Tibial artery (tissue), 4 donors: ENCODE data around the gene TBC1D10A.
A peak's percentile ranks its signal among the peaks of the same experiment; 100 is the strongest.

ENCODE experiments used
- DNase-seq, 2 donors: peaks; one replicate each; pipeline ENCODE4 v3.0.0-alpha.2; 2019
- H3K27ac ChIP-seq, 2 donors: fragments of 200-600 bp; sonication (generic) in 1 of 2; 1 replicate in 1 of 2; 2 replicates in 1 of 2; pipeline ENCODE4 v1.5.1; 2018 to 2019; ENCODE audit warnings: mild to moderate bottlenecking in 1 of 2
- H3K27me3 ChIP-seq, 2 donors: fragments of 200-600 bp; sonication (generic) in 1 of 2; one replicate each; pipeline versions ENCODE4 v1.5.1 to v1.6.0; 2016 to 2019
- H3K36me3 ChIP-seq, 3 donors: fragments of 200-600 bp; sonication (generic) in 2 of 3; one replicate each; pipeline ENCODE4 v1.5.1; 2016 to 2019; ENCODE audit warnings: mild to moderate bottlenecking in 2 of 3
- H3K4me1 ChIP-seq, 4 donors: fragments of 200-600 bp; sonication (generic) in 2 of 4; 1 replicate in 3 of 4; 2 replicates in 1 of 4; pipeline ENCODE4 v1.5.1; 2016 to 2019
- H3K4me3 ChIP-seq, 2 donors: fragments of 200-600 bp; sonication (generic) in 1 of 2; 1 replicate in 1 of 2; 2 replicates in 1 of 2; pipeline ENCODE4 v1.5.1; 2018 to 2019; ENCODE audit warnings: mild to moderate bottlenecking in 2 of 2
- H3K9me3 ChIP-seq, 3 donors: fragments of 200-600 bp; sonication (generic) in 1 of 3; one replicate each; pipeline ENCODE4 v1.5.1; 2016 to 2019
- CTCF ChIP-seq, 2 experiments: fragments of 200-600 bp in 1 of 2; fragments of 450-650 bp in 1 of 2; IDR thresholded peaks; one replicate each; pipeline ENCODE4 v1.5.1; 2017 to 2019; ENCODE audit warnings: antibody characterized with exemption in 2 of 2, mild to moderate bottlenecking in 1 of 2, moderate library complexity in 1 of 2
- intact Hi-C: fragments of 100-400 bp; cut with DNase I; formaldehyde crosslinking; loops from one replicate; pipeline ENCODE4 v1.15.0; 2023; ENCODE audit warnings: low total_unique reads

Gene TBC1D10A

GRCh38 chr22:30332551-30332950 lies 5.8 kb upstream of the TBC1D10A start:
- no peak overlapping the region for H3K27ac ChIP-seq
- DNase-seq = no peak
- no peak overlapping the region for H3K4me3 ChIP-seq
- H3K36me3 ChIP-seq = peaks cover 55 to 72% (median 72%) of the 10 kb centered on the region in 3 donors
- no peaks in the 10 kb centered on the region for H3K9me3 ChIP-seq
- TF ChIP-seq CTCF (IDR thresholded peaks at IDR 0.05) = no peak
- no peaks in the 10 kb centered on the region for H3K27me3 ChIP-seq
- intact Hi-C loops = no loop called here
- peaks cover 0 to 6% (median under 1%) of the 10 kb centered on the region in 4 donors for H3K4me1 ChIP-seq

- Histone ChIP-seq H3K27ac (no peak overlapping the region), H3K4me3 (no peak overlapping the region), H3K4me1 (peaks cover 0 to 35% (median 30%) of the 10 kb centered on the region in 4 donors), H3K9me3 (no peaks in the 10 kb centered on the region), H3K36me3 (peaks cover 15 to 32% (median 32%) of the 10 kb centered on the region in 3 donors), H3K27me3 (no peaks in the 10 kb centered on the region)
- no peak for TF ChIP-seq CTCF (IDR thresholded peaks at IDR 0.05)
- DNase-seq = no peak
- intact Hi-C loops = no loop called here
Observed at GRCh38 chr22:30328466-30329049, 1.8 kb upstream of the TBC1D10A start.

- H3K27me3 ChIP-seq = no peaks in the 10 kb centered on the region
- no peaks in the 10 kb centered on the region for H3K9me3 ChIP-seq
- intact Hi-C loops = loop anchor here (2.0 kb wide), 1 partner anchor 39 kb away; the partner anchor contains the start of gene CASTOR1
- TF ChIP-seq CTCF (IDR thresholded peaks at IDR 0.05) = no peak
- H3K36me3 ChIP-seq = peaks cover 8 to 25% (median 25%) of the 10 kb centered on the region in 3 donors
- peaks cover 0 to 40% (median 34%) of the 10 kb centered on the region in 4 donors for H3K4me1 ChIP-seq
- no peak overlapping the region for H3K4me3 ChIP-seq
- DNase-seq = no peak
- H3K27ac ChIP-seq = peak overlapping the region in 1 of 2 donors; percentile 76
Observed at GRCh38 chr22:30327864-30328345, 1.2 kb upstream of the TBC1D10A start.

- peak; percentile 37 to 76 for DNase-seq
- Histone ChIP-seq H3K4me3 (peak overlapping the region; percentile 72 to 99), H3K4me1 (peaks cover 0 to 54% (median 46%) of the 10 kb centered on the region in 4 donors), H3K27ac (peak overlapping the region; percentile 84 to 92), H3K9me3 (no peaks in the 10 kb centered on the region), H3K36me3 (peaks cover 0 to 10% (median 9%) of the 10 kb centered on the region in 3 donors), H3K27me3 (no peaks in the 10 kb centered on the region)
- TF ChIP-seq CTCF (IDR thresholded peaks at IDR 0.05) = no peak
- intact Hi-C loops = loop anchor here (2.0 kb wide), 1 partner anchor 37 kb away; the partner anchor contains the start of gene CASTOR1
Observed at GRCh38 chr22:30326255-30326705, 461 bp downstream of the TBC1D10A start.

- peak in 1 of 2 donors; percentile 67 for DNase-seq
- intact Hi-C loops = loop anchor here (2.0 kb wide), 1 partner anchor 37 kb away; the partner anchor contains the start of gene CASTOR1
- H3K9me3 ChIP-seq = no peaks in the 10 kb centered on the region
- peak overlapping the region; percentile 84 to 92 for H3K27ac ChIP-seq
- H3K36me3 ChIP-seq = peaks cover 0 to 6% (median 4%) of the 10 kb centered on the region in 3 donors
- H3K4me1 ChIP-seq = peaks cover 0 to 59% (median 51%) of the 10 kb centered on the region in 4 donors
- TF ChIP-seq CTCF (IDR thresholded peaks at IDR 0.05) = no peak
- H3K4me3 ChIP-seq = peak overlapping the region; percentile 72 to 99
- no peaks in the 10 kb centered on the region for H3K27me3 ChIP-seq
Observed at GRCh38 chr22:30325724-30326254, 952 bp downstream of the TBC1D10A start.
